Activated T-cell treated with anti-CD3 and anti-CD28 coated beads, Interleukin-2, amount 50 U/mL, for 1 hour (primary cell): ENCODE measurements around the gene LRRC42.
"Not testable (repeated sequence)": the region's sequence is repeated elsewhere in the genome, so short reads cannot be mapped to it uniquely, and the experiment has no call there.

ENCODE experiments used
- DNase-seq: peaks from one replicate; pipeline ENCODE4 v3.0.0-alpha.2; 2020

Gene LRRC42

GRCh38 chr1:53968125-53968513, 22.0 kb downstream of the LRRC42 start:
- DNase-seq, result no peak

- not testable (repeated sequence) for DNase-seq
Observed at GRCh38 chr1:53969323-53969722, 23.2 kb downstream of the LRRC42 start.

DNA sequence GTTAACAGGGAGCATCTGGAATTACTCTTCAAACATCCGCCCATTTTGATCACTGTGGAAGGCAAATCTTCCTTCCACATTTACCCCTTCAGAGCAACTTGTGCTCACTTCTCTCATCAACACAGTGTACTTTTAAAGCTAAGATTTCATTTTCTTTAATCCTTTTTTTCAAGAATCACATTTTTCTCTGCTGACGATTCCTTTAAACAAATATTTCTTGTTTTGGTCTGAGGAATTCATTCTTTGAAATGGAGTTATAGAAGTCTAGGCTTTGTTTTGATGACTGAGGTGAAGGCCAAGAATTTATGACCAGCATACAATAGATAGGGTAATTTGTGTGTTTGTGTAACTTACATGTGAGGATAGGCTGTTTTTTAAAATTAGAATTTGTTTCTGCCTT, 25.6 kb downstream of the LRRC42 start:
- DNase-seq, result no peak

- no peak for DNase-seq
Observed at GRCh38 chr1:53975861-53976260, 29.7 kb downstream of the LRRC42 start.

DNA sequence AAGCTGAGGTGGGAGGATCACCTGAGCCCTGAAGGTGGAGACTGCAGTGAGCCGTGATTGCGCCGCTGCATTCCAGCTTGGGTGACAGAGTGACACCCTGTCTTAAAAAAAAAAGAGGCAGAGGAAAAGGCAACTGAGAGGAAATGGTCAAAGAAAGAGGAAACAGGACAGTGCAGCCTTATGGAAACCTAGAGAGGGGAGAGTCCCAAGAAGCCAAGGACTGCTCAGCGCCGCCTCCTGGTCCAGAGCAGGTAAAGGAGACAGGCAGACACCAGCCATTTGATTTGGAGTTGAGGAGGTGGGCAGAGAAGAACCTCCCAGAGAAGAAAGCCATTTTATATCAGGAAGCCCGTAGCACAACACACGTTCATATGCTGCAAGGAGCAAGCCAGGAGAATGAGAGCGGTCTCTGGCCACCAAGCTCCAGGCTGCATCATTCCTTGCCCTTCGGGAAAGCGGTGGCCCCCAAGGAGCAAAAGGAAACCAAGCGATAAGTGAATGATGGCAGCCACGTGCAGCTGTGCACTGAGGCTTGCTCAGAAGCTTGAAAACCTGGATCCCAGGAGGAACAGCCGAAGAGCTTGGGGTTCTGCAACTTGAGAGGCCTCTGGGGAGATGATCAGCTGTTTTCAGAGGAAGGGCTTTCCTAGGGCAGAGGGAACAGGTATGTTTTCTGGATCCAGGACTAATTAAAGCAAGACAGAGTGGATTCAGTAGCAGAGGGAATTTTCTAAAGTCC, 33.7 kb downstream of the LRRC42 start:
- DNase-seq, result no peak

DNA sequence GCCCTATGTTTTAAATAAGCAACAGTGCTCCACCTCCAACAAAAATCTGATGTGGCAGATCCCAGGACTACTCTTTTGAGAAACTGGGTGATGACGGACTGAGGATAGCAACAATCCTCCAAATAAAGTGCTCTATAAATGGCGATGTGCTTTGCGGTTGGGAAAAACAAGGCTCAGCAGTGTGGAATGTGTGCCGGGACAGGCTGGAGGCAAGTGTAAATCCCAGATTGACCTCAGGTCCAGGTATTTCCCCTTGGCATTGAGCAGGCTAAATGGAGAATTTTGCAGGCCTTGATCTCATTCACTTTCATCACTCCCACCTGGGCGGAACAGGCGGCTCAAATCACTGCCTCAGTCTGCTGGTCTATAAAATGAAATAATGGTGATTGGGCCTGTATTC, 35.1 kb downstream of the LRRC42 start:
- DNase-seq, result no peak

DNA sequence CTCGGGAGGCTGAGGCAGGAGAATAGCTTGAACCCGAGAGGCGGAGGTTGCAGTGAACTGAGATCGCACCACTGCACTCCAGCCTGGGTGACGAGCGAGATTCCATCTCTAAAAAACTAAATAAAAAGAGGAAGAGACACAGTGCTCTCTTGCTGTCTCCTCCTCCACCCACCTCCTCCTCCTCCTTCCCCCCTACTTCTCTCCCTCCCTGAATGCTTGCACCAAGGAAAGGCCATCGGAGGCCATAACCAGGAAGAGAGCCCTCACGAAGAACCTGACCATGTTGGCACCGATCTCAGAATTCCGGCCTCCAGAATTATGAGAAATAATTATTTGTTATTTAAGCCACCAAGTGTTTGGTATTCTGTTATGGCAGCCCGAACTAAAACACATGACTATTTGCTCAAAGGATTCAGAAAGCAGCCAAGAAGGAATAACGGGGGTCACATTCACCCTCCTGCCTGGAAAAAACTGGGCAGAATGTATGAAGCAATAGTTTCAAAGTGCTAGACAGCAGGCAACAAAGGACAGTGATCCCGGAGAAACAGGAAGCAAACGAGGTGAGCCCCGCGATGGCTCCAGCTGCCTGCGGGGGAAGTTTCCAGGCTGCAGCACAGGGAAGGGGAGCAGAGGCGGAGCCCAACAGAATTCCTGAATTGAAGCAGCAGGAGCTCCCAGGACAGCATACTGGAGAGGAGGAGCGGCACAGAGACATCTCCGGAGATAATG, 36.0 kb downstream of the LRRC42 start:
- DNase-seq, result no peak

- DNase-seq, result no peak
Observed at GRCh38 chr1:53982763-53983104, 36.6 kb downstream of the LRRC42 start.

DNA sequence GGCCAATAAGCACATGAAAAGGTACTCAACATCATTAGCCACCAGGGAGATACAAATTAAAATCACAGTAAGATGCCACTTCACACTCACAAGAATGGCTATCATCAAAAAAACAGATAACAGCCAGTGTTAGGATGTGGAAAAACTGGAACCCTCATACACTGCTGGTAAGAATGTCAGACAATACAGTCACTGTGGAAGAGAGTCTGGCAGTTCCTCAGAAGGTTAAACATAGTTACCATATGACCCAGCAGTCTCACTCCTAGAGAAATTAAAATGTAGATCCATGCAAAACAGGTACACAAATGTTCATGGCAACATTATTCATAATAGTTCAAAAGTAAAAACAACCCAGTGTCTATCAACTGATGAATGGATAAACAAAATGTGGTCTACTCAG, 38.6 kb downstream of the LRRC42 start:
- no peak for DNase-seq

GRCh38 chr1:53986458-53986857, 40.3 kb downstream of the LRRC42 start:
- DNase-seq, result no peak

- DNase-seq, result no peak
Observed at GRCh38 chr1:53987880-53988279, 41.7 kb downstream of the LRRC42 start.

DNA sequence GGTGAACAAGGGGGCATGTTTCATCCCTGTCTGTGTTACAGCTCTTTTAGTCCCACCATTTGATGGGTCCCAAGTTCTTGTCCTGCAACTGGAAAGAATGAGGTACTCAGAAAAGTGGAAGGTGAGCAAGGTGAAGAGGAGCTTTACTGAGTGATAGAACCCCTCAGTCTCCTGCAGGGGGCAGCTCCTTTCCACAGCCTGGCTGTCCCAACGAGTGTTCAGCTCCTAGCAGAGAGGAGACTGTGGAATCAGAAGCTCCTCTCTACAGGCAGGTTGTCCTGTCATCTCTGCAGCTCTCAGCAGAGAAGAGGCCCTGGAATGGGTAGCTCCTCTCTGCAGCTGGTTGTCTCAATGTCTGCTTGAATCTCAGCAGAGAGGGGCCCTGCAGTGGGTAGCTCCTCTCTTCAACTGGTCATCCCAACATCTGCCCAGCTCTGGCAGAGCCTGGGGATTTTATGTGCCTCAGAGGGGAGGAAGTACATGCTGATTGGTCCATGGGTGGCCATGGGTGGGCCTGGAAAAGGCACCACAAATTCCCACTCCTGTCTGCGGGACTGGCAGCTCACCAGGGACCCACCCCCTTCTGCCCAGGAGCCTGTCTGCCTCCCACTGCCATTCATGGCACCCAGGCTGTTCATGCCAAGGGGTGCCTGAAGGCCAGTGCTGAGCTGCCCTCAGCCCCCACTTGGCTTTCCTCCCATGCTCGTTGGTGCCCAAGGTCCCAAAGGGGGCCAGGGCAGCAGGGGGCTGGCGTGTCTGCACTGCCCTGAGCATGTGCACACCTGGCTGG, 46.1 kb downstream of the LRRC42 start:
- DNase-seq, result no peak

GRCh38 chr1:53994516-53994915, 48.4 kb downstream of the LRRC42 start:
- DNase-seq, result not testable (repeated sequence)

- DNase-seq, result no peak
Observed at GRCh38 chr1:53995683-53996082, 49.5 kb downstream of the LRRC42 start.

- no peak for DNase-seq
Observed at GRCh38 chr1:53998223-53998622, 52.1 kb downstream of the LRRC42 start.

- DNase-seq, result no peak
Observed at GRCh38 chr1:53999920-54000319, 53.8 kb downstream of the LRRC42 start.

DNA sequence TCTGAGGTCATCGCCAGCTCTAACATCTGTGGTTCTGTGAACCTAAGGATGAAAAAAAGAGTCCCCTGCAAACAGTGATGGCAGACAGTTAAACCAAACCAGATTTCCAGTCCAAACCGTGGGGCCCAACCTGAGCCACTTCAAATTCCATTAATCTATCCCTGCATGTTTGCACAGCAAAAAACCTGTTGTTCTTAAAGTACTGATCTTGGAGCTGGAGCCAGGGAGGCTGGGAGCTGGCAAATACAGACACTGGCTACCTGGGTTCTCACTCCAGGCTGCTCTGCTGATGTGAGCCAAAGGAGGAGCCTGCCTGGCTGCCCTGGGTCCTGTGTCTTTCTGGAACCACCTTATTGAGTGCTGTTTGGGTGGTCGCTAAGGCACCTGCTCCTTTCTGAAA, 55.4 kb downstream of the LRRC42 start:
- no peak for DNase-seq

DNA sequence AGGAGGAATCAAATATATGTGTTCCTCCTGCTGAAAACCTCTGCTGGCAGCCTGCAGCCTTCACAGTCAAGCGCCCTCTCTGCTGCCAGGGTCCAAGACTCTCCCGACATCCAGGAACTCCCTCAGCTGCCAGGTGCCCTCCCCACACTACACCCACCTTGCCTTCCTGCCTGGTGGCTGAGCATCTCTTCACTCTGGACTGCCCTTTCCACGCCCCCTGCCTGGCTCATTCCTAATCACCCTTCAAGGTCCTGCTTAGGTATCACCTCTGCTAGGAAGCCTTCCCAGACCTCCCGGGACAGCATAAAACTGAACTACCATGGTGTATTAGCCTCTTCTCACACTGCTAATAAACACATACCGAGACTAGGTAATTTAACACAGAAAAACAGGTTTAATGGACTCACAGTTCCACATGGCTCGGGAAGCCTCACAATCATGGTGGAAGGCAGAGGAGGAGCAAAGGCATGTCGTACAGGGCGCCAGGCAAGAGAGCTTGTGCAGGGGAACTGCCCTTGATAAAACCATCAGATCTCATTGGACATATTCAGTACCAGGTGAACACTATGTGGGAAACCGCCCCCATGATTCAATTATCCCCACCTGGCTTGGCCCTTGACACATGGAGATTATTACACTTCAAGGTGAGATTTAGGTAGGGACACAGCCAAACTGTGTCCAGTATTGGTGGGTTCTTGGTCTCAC, 56.5 kb downstream of the LRRC42 start:
- no peak for DNase-seq

DNA sequence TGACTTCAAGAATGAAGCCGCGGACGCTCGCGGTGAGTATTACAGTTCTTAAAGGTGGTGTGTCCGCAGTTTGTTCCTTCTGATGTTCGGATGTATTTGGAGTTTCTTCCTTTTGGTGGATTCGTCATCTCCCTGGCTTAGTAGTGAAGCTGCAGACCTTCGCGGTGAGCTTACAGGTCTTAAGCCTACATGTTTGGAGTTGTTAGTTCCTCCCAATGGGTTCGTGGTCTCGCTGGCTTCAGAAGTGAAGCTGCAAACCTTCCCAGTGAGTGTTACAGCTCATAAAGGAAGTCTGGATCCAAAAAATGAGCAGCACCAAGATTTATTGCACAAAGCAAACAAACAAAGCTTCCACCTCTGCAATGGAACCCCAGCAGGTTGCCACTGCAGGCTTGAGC, 57.1 kb downstream of the LRRC42 start:
- no peak for DNase-seq

- DNase-seq, result not testable (repeated sequence)
Observed at GRCh38 chr1:54003750-54004480, 57.8 kb downstream of the LRRC42 start.

GRCh38 chr1:54004481-54005049, 58.4 kb downstream of the LRRC42 start:
- no peak for DNase-seq

DNA sequence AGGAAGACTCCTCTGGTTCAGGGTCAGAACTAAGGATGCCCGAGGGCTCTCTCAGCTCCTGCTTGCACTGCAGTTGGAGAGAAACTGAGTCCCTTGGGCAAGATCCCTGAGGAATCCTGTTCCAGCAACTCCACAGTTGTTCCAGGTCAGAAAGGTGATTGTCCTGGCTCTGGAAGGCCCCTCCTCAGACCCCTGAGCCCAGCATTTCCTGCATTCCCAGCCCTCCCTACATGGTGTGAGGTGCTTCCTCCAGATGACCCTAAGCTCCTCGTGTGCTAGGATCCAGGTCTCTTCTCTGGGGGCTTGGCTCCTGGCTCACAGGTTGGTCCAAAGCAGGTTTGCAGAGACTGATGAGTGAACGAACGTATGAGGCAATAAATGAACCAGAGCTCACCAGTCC, 60.4 kb downstream of the LRRC42 start:
- DNase-seq, result no peak
